ENCODE measurements around the gene MRPL52.
A peak's percentile ranks its signal among the peaks of the same experiment; 100 is the strongest.

The MRPL52 gene

GRCh38 chr14:22883173-22883976 lies 53.7 kb downstream of the MRPL52 start, which contains the start of gene REM2:
REM2 (plus strand) TSS chr14:22883222; CDS start chr14:22883288, 66 bp downstream.
- H3K27ac ChIP-seq (ENCODE audit: extremely low read depth, low read depth, low read length): no peak within 1 kb of the TSS; the same call in 1 of the 2 replicates
- H3K36me3 ChIP-seq (ENCODE audit: control insufficient read depth in 2 of 2, insufficient read depth in 1 of 2, low read length in 2 of 2): peaks cover 0 to 11% of the 10 kb centered on the region in 2 experiments; a peak in 2 of 3 replicates
- H3K4me3 ChIP-seq (ENCODE audit: low read depth, low read length): no peak within 1 kb of the TSS; the same call in 1 of the 2 replicates
- CTCF ChIA-PET: interaction anchor here (0.6 to 5.2 kb wide), 12 partner anchors 9 to 327 kb away, joined by 3 to 55 read pairs (median 4); partner anchors contain the start of gene LRP10
- POLR2A ChIA-PET: interaction anchor here (0.5 to 1.6 kb wide), 5 partner anchors 12 to 1253 kb away, joined by 3 to 10 read pairs (median 4); partner anchors contain the start of genes DAD1, LRP10 and PSME1
- H3K9me3 ChIP-seq (ENCODE audit: control insufficient read depth, insufficient read depth, low read depth, low read length): no peaks in the 10 kb centered on the region
- H3K4me1 ChIP-seq (ENCODE audit: control insufficient read depth, insufficient read depth, low read length): peaks cover 6% of the 10 kb centered on the region
- TF ChIP-seq ZNF311 (tag by site-specific recombination; IDR thresholded peaks at IDR 0.05; ENCODE audit: borderline replicate concordance): no peak
- no peak for TF ChIP-seq GLIS2 (tag by site-specific recombination; IDR thresholded peaks at IDR 0.05)
- no peak for TF ChIP-seq ZNF48 (tag by site-specific recombination; IDR thresholded peaks at IDR 0.05)
- no peak for TF ChIP-seq ZNF433 (tag by site-specific recombination; IDR thresholded peaks at IDR 0.05; ENCODE audit: low read depth)
- TF ChIP-seq ZNF747 (tag by site-specific recombination; IDR thresholded peaks at IDR 0.05): no peak
- peak; percentile 67; the same call in 1 of the 2 replicates for TF ChIP-seq ZNF692 (tag by site-specific recombination; IDR thresholded peaks at IDR 0.05)
- no peak for TF ChIP-seq PRDM2 (tag by site-specific recombination; IDR thresholded peaks at IDR 0.05; ENCODE audit: borderline replicate concordance)
- peak; percentile 57 for TF ChIP-seq SP7 (tag by site-specific recombination; IDR thresholded peaks at IDR 0.05)
- TF ChIP-seq EGR2 (tag by site-specific recombination; IDR thresholded peaks at IDR 0.05; ENCODE audit: low read depth): peak; percentile 99
- TF ChIP-seq ZFHX2 (tag by site-specific recombination; conservative IDR thresholded peaks at IDR 0.05): peak; percentile 99
- no peak for TF ChIP-seq ZNF544 (tag by site-specific recombination; IDR thresholded peaks at IDR 0.05)
- TF ChIP-seq ZBTB20 (tag by site-specific recombination; IDR thresholded peaks at IDR 0.05): peak; percentile 50
- peak; percentile 87 for TF ChIP-seq PRDM1 (tag by site-specific recombination; IDR thresholded peaks at IDR 0.05)
- TF ChIP-seq OSR2 (tag by site-specific recombination; IDR thresholded peaks at IDR 0.05): no peak
- no peak for TF ChIP-seq ZNF449 (tag by site-specific recombination; IDR thresholded peaks at IDR 0.05)
- TF ChIP-seq SCRT1 (tag by site-specific recombination; IDR thresholded peaks at IDR 0.05; ENCODE audit: borderline replicate concordance): no peak
- TF ChIP-seq ZBTB26 (tag by site-specific recombination; optimal IDR thresholded peaks at IDR 0.05): peak; percentile 15
- peak; percentile 68 for TF ChIP-seq PRDM10 (tag by site-specific recombination; IDR thresholded peaks at IDR 0.05)
- peak; percentile 35; the same call in 1 of the 2 replicates for TF ChIP-seq ZNF341 (tag by site-specific recombination; IDR thresholded peaks at IDR 0.05; ENCODE audit: low read depth)
- peak; percentile 94 for TF ChIP-seq ZNF398 (tag by site-specific recombination; IDR thresholded peaks at IDR 0.05)
